Left cardiac atrium (tissue), 4 donors: ENCODE results near the gene HKDC1. TPM values are rescaled to one million over a fixed set of nuclear protein-coding genes. Genes with fewer than 3 reads are reported as not detected.
"Not testable (repeated sequence)": the region's sequence is repeated elsewhere in the genome, so short reads cannot be mapped to it uniquely, and the experiment has no call there.

Experiments
- ATAC-seq, 2 donors: fragments of 200-7000 bp; cut with Tn5 transposase; one replicate each; pipeline ENCODE4 v1.9.1; 2020; ENCODE audit warnings: mild to moderate bottlenecking in 2 of 2, moderate library complexity in 2 of 2
- DNase-seq: peaks from one replicate; pipeline ENCODE4 v3.0.0-alpha.2; 2020
- intact Hi-C, 2 donors: fragments of 100-400 bp; cut with DNase I; formaldehyde crosslinking; loops; one replicate each; pipeline versions ENCODE4 v1.14.1 to v1.15.1; 2022 to 2023
- total RNA-seq, 2 donors: library from RNA; stranded (reverse); fragmentation: NEBNext Ultra II Directional; extraction: Animal tissue kit (Norgen Biotek cat#: 25700); gene quantifications; one replicate each; pipeline ENCODE4 v1.2.1, GENCODE V29; 2021
- donor health status: DM: no; HTN: yes; CAD: no.
- donor health status: DM: no; HTN: yes; CAD: no; lungs with severe emphysema.
- donor health status: DM: yes; HTN: yes; CAD: no.
- donor health status: Dilated cardiomyopathy.

HKDC1 gene
- total RNA-seq, 2 donors from 2014 or later = 0.35 TPM; not detected in 1

GRCh38 chr10:69239136-69239535 lies 19.0 kb downstream of the HKDC1 start:
- no peak for ATAC-seq
- intact Hi-C loops = loop anchor here in 1 of 2 donors (2.0 kb wide), 1 partner anchor 154 kb away; no protein-coding TSS in a partner anchor
- no peak for DNase-seq

- ATAC-seq = peak in 1 of 2 donors; percentile 33
- intact Hi-C loops = loop anchor here in 1 of 2 donors (2.0 kb wide), 1 partner anchor 153 kb away; no protein-coding TSS in a partner anchor
- DNase-seq = peak; percentile 52
Measured at GRCh38 chr10:69239816-69240434, 19.8 kb downstream of the HKDC1 start.

GRCh38 chr10:69240455-69240854 lies 20.3 kb downstream of the HKDC1 start:
- intact Hi-C loops = no loop called here
- no peak for ATAC-seq
- DNase-seq = no peak

GRCh38 chr10:69241575-69241974 lies 21.4 kb downstream of the HKDC1 start:
- ATAC-seq (no peak), DNase-seq (no peak)
- intact Hi-C loops = no loop called here

DNA sequence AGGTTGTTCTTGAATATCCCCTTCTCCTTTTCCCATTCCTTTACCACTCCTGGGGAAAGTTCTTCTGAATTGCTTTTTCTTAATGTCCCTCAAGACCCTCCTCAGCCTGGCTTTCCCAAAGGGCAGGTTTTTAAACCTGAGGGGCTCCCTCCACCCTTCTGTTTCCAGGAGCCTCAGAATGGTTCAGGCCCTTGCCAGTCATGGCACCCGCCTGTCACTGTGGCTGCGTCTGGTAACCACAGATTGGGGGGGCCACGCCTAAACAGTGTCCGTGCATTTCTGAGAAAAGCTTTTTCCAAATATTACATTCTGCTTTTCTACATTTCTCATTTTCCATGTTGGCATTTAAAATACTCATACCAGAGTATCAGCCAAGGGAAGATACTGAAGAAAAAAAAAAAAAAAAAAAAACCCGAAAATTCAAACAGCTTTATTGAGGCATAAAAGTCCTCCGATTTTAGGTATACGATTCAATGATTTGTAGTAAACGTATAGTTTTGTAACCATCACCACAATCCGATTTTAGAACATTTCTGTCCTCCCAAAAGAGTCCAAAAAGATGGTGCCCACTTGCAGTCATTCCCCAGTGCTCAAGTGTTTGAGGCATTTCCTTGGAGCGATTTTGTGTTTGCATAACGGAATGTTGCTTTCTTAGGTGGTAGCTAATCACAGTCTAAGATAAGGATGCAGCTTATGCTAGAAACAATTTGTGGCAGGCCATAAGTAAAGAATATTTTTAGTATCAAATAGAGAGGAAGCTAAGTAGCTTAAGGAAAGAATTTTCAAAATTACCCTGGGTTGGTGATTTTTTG lies 22.1 kb downstream of the HKDC1 start:
- ATAC-seq = no peak
- no peak for DNase-seq
- intact Hi-C loops = no loop called here

DNA sequence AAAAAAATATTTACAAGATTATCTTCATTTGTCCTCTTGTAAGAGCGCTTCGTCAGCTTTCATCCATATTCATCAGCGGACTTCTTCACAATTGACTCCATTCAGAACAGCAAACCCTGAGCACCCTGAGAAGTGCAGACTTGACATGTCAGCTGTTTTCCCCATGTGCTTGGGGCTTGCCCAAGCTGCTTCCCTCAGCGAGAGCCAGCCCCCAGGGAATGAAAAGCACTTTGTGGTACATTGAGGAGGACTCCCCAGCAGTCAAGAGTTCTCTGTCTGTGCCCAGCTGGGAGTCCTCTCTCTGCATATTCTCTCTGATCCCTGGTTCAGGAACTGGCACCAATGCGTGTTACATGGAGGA lies 22.7 kb downstream of the HKDC1 start:
- ATAC-seq (no peak), DNase-seq (no peak)
- intact Hi-C loops = no loop called here

DNA sequence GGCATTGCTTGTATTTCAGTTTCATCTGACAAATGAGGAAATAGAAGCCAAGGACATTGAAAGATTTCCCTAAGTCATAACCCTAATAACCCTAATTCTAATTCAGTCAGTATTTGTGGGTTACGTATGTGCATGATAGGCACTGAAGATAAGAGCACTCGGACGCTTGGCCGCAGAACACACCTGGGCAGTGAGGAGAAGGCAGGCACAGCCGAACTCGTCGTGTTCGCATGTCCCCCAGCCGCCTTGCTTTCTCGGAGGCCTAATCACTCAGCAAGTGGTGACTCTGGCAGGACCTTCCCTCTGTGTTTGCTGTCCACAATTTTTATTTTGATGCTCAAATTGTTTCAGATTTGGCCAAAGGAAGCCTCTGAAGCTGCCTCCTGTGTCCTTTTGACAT lies 23.7 kb downstream of the HKDC1 start:
- no peak for DNase-seq
- ATAC-seq = no peak
- intact Hi-C loops = no loop called here

GRCh38 chr10:69246036-69246435 lies 25.9 kb downstream of the HKDC1 start:
- ATAC-seq (no peak), DNase-seq (no peak)
- intact Hi-C loops = no loop called here

- intact Hi-C loops = no loop called here
- no peak for ATAC-seq
- DNase-seq = no peak
Measured at GRCh38 chr10:69246581-69247312, 26.6 kb downstream of the HKDC1 start.

GRCh38 chr10:69247313-69247710 lies 27.2 kb downstream of the HKDC1 start:
- ATAC-seq (no peak), DNase-seq (no peak)
- intact Hi-C loops = no loop called here

DNA sequence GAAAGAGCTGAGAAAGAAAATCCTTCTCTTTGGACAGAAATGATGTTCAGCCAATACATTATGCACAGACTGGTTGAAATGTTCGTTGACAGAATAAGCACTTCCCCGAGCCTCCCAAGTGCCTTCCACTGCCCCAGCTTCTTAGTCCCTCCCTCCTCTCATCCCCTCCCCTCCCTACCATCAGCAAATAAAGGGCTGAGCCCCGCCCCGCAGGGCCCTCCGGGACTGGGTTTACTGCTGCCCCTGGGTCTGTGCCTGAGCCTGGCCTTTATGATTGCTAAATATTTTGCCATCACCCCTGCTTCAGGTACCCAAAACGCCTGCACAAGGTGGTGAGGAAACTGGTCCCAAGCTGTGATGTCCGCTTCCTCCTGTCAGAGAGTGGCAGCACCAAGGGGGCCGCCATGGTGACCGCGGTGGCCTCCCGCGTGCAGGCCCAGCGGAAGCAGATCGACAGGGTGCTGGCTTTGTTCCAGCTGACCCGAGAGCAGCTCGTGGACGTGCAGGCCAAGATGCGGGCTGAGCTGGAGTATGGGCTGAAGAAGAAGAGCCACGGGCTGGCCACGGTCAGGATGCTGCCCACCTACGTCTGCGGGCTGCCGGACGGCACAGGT lies 28.1 kb downstream of the HKDC1 start:
- intact Hi-C loops = no loop called here

DNA sequence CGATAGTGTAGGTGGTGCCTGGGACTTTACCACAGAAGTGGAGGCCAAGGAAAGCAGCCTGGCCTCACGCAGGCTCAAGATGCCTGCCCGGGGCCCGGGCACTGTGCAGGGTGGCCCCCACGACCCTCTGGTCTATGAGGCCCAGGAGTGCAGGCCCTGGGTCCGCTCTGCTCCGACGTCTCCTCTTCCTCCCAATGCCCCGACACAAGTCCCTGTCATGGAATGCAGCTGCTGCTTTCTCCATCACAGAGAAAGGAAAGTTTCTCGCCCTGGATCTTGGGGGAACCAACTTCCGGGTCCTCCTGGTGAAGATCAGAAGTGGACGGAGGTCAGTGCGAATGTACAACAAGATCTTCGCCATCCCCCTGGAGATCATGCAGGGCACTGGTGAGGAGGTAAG lies 29.9 kb downstream of the HKDC1 start:
- DNase-seq (no peak), ATAC-seq (no peak)
- intact Hi-C loops = no loop called here

More for the DNA sequence above, 28.1 kb downstream of the HKDC1 start:
- DNase-seq = no peak
- no peak for ATAC-seq

DNA sequence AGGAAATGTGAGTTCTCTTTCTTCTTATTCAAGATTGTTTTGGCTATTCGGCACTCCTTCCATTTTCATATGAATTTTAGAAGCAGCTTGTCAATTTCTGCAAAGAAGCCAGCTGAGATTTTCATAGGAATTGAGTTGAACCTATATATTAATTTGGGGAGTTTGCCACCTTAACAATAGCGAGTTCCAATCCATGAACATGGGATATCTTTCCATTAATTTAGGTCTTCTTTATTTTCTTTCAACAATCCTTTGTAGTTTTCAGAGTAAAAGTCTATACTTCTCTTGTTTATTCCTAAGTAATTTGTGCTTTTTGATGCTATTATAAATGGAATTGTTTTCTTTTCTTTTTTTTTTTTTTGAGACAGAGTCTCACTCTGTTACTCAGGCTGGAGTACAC lies 31.3 kb downstream of the HKDC1 start:
- DNase-seq, intact Hi-C loops, ATAC-seq: not testable (repeated sequence)

DNA sequence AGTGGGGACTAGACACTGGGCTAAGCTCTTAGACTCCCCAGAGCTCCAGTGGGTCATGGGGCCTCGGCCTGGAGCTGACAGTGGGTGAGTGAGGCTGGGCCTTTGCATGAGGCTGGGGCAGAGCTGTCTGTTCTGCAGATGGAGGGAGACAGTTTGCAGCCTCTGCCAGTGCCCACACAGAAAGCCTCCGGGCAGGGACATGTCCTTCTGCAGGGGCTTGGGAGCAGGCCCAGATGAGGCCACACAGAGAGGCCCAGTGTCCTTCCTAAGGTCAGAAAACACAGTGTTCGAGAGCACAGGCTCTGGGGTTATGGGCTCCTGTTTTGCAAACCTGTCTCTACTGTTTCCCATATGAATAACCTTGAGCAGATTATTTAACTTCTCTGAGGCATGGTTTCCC lies 33.0 kb downstream of the HKDC1 start:
- intact Hi-C loops = no loop called here
- no peak for ATAC-seq
- no peak for DNase-seq

GRCh38 chr10:69254877-69255276 lies 34.7 kb downstream of the HKDC1 start:
- intact Hi-C loops = no loop called here
- DNase-seq (no peak), ATAC-seq (no peak)

- no peak for DNase-seq
- intact Hi-C loops = no loop called here
- no peak for ATAC-seq
Measured at GRCh38 chr10:69259547-69260243, 39.6 kb downstream of the HKDC1 start.

- ATAC-seq = peak in 1 of 2 donors; percentile 67
- no peak for DNase-seq
- intact Hi-C loops = no loop called here
Measured at GRCh38 chr10:69261184-69261583, 41.1 kb downstream of the HKDC1 start.

DNA sequence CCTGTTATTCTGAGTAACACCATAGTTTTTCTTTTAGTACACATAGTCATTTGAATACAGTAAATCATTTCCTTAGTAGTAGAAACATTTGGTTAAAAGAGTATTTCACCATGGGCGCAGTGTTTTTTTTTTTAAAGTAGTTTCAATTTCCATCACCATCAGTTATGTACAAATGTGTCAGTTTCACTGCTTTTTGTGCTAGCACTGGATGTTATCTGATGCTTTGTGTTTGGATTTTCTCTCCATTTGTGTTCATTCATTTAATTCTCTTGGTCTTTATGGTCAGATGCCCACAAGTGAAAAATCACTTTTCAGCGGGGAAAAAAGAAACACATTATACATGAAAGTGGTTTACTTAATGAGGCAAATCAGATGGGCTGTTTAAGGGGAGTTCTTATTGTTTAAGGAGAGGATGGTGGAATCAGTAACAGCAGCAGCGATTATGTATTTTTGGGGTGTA lies 42.2 kb downstream of the HKDC1 start:
- intact Hi-C loops = no loop called here
- DNase-seq = no peak
- ATAC-seq = no peak

DNA sequence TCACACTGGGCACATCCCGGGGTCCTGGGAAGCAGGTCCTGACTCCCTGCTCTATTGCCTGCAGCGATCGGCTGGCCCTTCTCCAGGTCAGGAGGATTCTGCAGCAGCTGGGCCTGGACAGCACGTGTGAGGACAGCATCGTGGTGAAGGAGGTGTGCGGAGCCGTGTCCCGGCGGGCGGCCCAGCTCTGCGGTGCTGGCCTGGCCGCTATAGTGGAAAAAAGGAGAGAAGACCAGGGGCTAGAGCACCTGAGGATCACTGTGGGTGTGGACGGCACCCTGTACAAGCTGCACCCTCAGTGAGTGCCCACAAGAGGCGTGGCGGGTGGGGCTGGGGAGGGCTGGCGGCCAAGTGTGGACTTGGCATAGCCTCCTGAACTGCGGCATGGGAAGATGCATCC lies 45.4 kb downstream of the HKDC1 start:
- DNase-seq (no peak), ATAC-seq (peak in 1 of 2 donors; percentile 30)
- intact Hi-C loops = no loop called here
